ENCODE measurements around the gene PIP4K2A.

DNA sequence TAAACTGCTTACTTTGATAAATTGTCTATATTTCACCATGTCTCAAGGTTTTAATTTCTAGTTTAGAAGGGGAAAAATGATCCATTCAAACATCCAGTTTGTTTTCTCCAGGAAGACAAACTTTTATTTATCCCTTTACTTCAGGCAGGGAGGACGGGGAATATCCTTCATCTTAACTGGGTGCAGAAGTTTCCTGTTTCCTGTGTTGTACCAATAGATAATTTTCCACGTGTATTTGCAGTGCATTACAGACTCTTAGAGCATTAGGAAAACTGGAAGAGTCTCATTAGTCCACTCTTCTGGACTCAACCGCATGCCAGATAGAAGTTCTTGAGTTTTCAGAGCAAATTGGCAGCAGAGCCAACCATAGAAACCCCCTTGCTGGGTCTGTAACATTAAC lies 39.4 kb upstream of the PIP4K2A start:
- TF ChIP-seq, protein P1, sequence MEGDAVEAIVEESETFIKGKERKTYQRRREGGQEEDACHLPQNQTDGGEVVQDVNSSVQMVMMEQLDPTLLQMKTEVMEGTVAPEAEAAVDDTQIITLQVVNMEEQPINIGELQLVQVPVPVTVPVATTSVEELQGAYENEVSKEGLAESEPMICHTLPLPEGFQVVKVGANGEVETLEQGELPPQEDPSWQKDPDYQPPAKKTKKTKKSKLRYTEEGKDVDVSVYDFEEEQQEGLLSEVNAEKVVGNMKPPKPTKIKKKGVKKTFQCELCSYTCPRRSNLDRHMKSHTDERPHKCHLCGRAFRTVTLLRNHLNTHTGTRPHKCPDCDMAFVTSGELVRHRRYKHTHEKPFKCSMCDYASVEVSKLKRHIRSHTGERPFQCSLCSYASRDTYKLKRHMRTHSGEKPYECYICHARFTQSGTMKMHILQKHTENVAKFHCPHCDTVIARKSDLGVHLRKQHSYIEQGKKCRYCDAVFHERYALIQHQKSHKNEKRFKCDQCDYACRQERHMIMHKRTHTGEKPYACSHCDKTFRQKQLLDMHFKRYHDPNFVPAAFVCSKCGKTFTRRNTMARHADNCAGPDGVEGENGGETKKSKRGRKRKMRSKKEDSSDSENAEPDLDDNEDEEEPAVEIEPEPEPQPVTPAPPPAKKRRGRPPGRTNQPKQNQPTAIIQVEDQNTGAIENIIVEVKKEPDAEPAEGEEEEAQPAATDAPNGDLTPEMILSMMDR (IDR thresholded peaks at IDR 0.05) = no peak
- no peak for TF ChIP-seq POLR2A (IDR thresholded peaks at IDR 0.05)
